IPS-11a (cell line): ENCODE measurements around the gene AP2A2.
"Not testable (repeated sequence)": the region's sequence is repeated elsewhere in the genome, so short reads cannot be mapped to it uniquely, and the experiment has no call there.

ENCODE experiments used
- H3K4me3 ChIP-seq: one replicate; pipeline ENCODE4 v1.5.1; 2013; ENCODE audit warnings: low read depth, low read length, control low read depth

The AP2A2 gene

GRCh38 chr11:972523-973211, 47.0 kb downstream of the AP2A2 start:
- no peak overlapping the region for H3K4me3 ChIP-seq

- no peak overlapping the region for H3K4me3 ChIP-seq
Observed at GRCh38 chr11:973237-973636, 47.6 kb downstream of the AP2A2 start.

DNA sequence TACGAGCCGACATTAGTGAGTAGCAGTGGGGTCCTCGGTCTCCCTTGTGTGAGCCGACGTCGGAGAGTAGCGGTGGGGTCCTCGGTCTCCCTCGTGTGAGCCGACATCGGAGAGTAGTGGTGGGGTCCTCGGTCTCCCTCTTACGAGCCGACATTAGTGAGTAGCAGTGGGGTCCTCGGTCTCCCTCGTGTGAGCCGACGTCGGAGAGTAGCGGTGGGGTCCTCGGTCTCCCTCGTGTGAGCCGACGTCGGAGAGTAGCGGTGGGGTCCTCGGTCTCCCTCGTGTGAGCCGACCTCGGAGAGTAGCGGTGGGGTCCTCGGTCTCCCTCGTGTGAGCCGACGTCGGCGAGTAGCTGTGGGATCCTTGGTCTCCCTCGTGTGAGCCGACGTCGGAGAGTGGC, 49.7 kb downstream of the AP2A2 start:
- not testable (repeated sequence) for H3K4me3 ChIP-seq

- H3K4me3 ChIP-seq: no peak overlapping the region
Observed at GRCh38 chr11:975827-976226, 50.2 kb downstream of the AP2A2 start.

GRCh38 chr11:976431-977160, 50.9 kb downstream of the AP2A2 start:
- no peak overlapping the region for H3K4me3 ChIP-seq

- H3K4me3 ChIP-seq: no peak overlapping the region
Observed at GRCh38 chr11:977830-978720, 52.4 kb downstream of the AP2A2 start.

GRCh38 chr11:978781-979180, 53.1 kb downstream of the AP2A2 start:
- H3K4me3 ChIP-seq: no peak overlapping the region

DNA sequence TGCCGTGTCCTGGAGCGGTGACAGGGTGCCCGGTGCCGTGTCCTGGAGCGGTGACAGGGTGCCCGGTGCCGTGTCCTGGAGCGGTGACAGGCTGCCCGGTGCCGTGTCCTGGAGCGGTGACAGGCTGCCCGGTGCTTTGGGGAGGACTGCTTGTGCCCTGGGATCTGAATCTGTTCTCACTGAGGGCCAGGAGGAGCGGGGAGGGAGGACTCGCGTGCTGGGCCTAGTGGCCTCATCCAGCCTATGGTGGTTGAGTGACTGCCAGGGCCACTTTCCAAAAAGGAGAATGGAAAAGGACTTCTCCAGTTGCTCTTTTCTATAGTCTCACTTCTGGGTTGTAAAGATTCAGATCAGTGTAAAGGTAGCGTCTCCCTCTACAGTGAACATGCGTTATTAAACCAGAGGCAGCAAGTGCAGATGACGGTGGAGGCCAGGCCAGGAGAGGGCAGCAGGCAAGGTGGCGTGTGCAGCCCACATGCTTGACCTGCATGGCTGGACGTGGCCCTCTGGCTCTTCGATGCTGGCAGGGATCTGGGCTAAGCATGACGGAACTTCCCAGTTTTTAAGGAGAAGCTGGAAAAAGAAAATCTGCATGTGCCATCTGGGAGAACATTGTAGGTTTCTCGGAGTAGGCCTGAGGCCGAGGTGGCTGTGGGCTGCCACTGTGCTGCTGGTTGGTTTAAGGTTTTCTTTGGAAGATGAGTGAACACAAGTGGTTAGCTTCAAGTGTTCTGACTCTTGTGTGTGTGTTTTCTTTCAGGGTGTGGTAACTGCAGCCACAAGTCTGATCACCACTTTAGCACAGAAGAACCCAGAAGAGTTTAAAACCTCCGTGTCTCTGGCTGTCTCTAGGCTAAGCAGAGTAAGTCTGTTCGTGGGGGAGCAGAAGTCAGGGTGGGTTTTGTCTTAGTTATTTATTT, 55.0 kb downstream of the AP2A2 start:
- no peak overlapping the region for H3K4me3 ChIP-seq

DNA sequence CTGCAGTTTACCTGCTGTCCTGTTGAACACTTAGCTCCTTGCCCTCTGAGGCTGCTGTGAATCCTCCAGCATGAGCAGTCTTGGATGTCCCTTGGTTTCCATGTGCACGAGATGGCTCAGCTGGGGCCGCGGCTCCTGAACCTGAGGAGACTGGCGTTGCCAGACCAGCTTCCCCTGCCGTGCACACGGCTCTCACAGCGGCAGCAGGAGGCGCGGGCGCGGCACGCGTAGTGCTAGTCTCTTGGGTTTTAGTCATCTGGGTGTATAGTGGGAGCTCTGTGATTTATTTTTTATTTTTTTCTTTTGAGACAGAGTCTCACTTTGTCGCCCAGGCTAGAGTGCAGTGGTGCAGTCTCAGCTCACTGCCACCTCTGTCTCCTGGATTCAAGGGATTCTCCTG, 56.1 kb downstream of the AP2A2 start:
- H3K4me3 ChIP-seq: no peak overlapping the region

DNA sequence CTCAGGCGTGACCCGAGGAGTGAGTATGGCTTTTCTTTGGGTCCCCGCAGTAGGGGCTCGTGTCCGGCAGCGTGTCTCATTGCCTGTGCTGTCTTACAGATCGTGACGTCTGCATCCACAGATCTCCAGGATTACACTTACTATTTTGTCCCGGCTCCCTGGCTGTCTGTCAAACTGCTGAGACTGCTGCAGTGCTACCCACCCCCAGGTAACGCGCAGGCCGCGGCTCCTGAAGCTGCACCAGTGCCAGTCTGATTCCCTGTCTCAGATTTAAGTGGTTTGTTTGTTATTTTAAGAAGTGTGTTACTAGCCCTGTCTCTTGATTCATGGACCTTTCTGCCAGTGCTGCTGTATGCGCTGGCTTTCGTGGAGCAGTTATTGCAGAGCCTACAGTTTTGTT, 58.9 kb downstream of the AP2A2 start:
- H3K4me3 ChIP-seq: no peak overlapping the region

GRCh38 chr11:985406-985805, 59.7 kb downstream of the AP2A2 start:
- H3K4me3 ChIP-seq: no peak overlapping the region

- no peak overlapping the region for H3K4me3 ChIP-seq
Observed at GRCh38 chr11:985848-986247, 60.2 kb downstream of the AP2A2 start.

GRCh38 chr11:986270-986951, 60.7 kb downstream of the AP2A2 start:
- H3K4me3 ChIP-seq: no peak overlapping the region

DNA sequence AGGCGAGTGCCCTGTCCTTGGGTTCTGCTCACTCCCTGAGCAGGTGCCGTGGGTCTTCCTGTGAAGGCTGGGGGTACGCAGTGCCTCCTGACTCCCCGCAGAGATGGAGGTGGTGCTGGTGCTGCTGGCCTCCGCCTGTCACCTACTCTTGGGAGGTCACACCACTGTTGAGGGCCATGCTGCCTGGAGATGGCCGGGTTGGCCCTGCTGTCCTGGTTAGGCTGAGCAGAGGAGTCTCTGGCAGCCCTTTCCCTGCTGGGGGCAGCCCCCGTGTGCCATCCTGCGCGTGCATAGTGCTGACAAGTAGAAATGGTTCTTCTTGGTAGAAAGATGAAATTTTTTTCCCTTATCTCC, 61.3 kb downstream of the AP2A2 start:
- H3K4me3 ChIP-seq: no peak overlapping the region

GRCh38 chr11:987671-988070, 62.0 kb downstream of the AP2A2 start:
- H3K4me3 ChIP-seq: no peak overlapping the region

GRCh38 chr11:990101-990500, 64.4 kb downstream of the AP2A2 start:
- H3K4me3 ChIP-seq: no peak overlapping the region

GRCh38 chr11:991034-991433, 65.4 kb downstream of the AP2A2 start:
- H3K4me3 ChIP-seq: no peak overlapping the region

DNA sequence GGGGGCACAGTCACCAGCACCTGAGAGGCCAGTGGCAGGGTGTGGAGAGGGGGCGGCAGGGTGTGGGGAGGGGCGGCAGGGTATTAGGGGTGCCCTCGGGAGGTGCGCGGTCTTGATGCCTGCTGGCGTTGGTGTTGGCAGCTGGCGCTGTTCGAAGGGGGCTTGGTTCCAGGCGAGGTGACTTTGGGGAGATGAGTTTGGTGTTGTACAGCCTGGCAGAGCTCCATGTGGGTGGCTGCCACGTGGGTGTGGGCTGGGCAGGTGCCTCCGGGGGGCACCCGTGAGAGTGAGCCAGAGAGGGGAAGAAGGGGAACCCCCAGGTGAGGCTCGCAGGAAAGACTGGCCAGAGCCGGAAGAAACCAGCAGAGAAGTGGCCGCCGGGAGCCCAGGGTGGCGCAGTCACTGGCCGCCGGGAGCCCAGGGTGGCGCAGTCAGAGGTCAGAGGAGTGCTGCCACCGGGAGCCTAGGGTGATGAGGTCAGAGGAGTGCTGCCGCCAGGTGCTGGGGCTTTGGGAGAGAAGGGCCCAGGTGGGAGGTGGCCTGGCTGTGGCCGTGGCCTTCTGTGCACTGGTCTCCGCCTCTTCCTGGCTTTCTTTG, 66.1 kb downstream of the AP2A2 start:
- H3K4me3 ChIP-seq: no peak overlapping the region

GRCh38 chr11:992577-992976, 66.9 kb downstream of the AP2A2 start:
- H3K4me3 ChIP-seq: no peak overlapping the region
